AG10803 (cell line): ENCODE data around the gene NOS1AP.

Experiments
- DNase-seq: peaks from one replicate; pipeline ENCODE4 v3.0.0; 2010; ENCODE audit warnings: low read depth
- H3K4me3 ChIP-seq: 2 replicates; pipeline ENCODE4 v1.5.1; 2011; ENCODE audit warnings: mild to moderate bottlenecking, low read length, control low read depth
- TF ChIP-seq, protein P1 (sequence below): conservative IDR thresholded peaks from 2 replicates; pipeline ENCODE4 v1.5.1; 2011; ENCODE audit warnings: mild to moderate bottlenecking, low read length, control low read depth, inconsistent platforms

The NOS1AP gene

DNA sequence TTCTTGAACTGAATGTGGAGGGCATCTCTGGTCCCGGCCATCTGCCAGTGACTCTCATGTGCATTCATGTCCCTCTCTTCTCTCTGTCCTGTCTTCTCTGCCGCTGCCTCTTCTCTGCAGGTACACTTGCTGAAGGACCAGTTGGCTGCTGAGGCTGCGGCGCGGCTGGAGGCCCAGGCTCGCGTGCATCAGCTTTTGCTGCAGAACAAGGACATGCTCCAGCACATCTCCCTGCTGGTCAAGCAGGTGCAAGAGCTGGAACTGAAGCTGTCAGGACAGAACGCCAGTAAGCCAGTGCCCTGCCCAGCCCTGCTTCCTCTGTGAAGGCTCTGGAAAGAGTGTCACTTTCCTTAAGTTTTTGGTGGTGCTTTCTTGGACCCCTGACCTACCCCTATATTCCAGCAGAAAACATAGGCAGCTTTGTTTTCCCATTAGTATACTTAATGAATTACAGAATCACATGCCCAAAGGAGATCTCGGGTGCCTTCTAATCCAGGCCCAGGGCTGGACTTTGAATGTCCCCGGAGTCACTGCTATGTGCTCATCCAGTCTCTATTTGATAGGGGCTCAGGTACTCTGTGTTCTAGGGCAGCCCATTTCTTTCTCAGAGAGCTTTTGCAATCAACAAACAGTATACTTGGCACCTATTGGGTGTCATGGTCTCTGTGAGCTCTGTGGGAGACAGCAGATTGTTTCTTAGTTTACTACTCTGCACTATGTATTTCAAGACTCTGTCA is 296.0 kb downstream of the NOS1AP start:
- TF ChIP-seq, protein P1, sequence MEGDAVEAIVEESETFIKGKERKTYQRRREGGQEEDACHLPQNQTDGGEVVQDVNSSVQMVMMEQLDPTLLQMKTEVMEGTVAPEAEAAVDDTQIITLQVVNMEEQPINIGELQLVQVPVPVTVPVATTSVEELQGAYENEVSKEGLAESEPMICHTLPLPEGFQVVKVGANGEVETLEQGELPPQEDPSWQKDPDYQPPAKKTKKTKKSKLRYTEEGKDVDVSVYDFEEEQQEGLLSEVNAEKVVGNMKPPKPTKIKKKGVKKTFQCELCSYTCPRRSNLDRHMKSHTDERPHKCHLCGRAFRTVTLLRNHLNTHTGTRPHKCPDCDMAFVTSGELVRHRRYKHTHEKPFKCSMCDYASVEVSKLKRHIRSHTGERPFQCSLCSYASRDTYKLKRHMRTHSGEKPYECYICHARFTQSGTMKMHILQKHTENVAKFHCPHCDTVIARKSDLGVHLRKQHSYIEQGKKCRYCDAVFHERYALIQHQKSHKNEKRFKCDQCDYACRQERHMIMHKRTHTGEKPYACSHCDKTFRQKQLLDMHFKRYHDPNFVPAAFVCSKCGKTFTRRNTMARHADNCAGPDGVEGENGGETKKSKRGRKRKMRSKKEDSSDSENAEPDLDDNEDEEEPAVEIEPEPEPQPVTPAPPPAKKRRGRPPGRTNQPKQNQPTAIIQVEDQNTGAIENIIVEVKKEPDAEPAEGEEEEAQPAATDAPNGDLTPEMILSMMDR, result no peak
- no peak for DNase-seq
- no peak overlapping the region for H3K4me3 ChIP-seq

GRCh38 chr1:162366149-162366548 is 296.7 kb downstream of the NOS1AP start:
- no peak for DNase-seq
- H3K4me3 ChIP-seq, result no peak overlapping the region
- TF ChIP-seq, protein P1, result no peak

- DNase-seq, result no peak
- peak overlapping the region; percentile 53 for H3K4me3 ChIP-seq
- TF ChIP-seq, protein P1, result no peak
Measured at GRCh38 chr1:162366671-162367070, 297.2 kb downstream of the NOS1AP start.

DNA sequence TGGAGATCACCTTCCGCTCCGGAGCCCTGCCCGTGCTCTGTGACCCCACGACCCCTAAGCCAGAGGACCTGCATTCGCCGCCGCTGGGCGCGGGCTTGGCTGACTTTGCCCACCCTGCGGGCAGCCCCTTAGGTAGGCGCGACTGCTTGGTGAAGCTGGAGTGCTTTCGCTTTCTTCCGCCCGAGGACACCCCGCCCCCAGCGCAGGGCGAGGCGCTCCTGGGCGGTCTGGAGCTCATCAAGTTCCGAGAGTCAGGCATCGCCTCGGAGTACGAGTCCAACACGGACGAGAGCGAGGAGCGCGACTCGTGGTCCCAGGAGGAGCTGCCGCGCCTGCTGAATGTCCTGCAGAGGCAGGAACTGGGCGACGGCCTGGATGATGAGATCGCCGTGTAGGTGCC is 297.6 kb downstream of the NOS1AP start:
- TF ChIP-seq, protein P1, result no peak
- DNase-seq, result no peak
- peak overlapping the region; percentile 53 for H3K4me3 ChIP-seq

GRCh38 chr1:162367772-162368171 is 298.3 kb downstream of the NOS1AP start:
- H3K4me3 ChIP-seq, result no peak overlapping the region
- TF ChIP-seq, protein P1, result no peak
- no peak for DNase-seq

- no peak overlapping the region for H3K4me3 ChIP-seq
- TF ChIP-seq, protein P1, result no peak
- no peak for DNase-seq
Measured at GRCh38 chr1:162368451-162368850, 299.0 kb downstream of the NOS1AP start.

DNA sequence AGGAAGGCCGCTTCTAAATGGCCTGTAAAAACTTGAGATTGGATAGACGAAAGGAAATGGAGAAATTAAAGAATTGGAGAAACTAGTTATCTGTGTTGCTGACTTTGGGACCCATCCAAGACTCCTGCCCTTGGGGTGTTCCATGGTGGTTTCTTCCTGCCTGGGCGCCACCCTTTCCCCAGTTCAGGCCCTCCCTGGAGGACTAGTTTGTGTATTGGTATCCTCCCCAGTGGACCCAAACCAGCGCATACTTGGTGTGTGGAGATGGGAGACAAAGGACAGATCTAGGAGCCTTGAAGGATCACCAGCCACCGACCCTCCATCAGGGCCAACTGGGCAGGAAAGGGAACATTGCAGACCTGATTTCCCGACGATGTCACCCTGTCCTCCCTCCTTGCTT is 300.1 kb downstream of the NOS1AP start:
- H3K4me3 ChIP-seq, result no peak overlapping the region
- DNase-seq, result no peak
- TF ChIP-seq, protein P1, result no peak
